Osteoblast (primary cell): Measurements from ENCODE around the gene HGS. TPM values are rescaled to one million over a fixed set of nuclear protein-coding genes. Genes with fewer than 3 reads are reported as not detected.
A peak's percentile ranks its signal among the peaks of the same experiment; 100 is the strongest.

Source experiments
- DNase-seq: peaks from one replicate; pipeline ENCODE4 v3.0.0; 2011; ENCODE audit warnings: low spot score, mixed read lengths; ENCODE audit not compliant: insufficient read length; ENCODE audit errors: missing footprints
- H2AFZ ChIP-seq: 2 replicates; pipeline ENCODE4 v1.6.0; 2011; ENCODE audit warnings: mild to moderate bottlenecking, low read length
- H3K27ac ChIP-seq: 2 replicates; pipeline ENCODE4 v1.5.1; 2011; ENCODE audit warnings: mild to moderate bottlenecking, low read depth, low read length, moderate library complexity
- H3K27me3 ChIP-seq: 2 replicates; pipeline ENCODE4 v1.6.0; 2012; ENCODE audit warnings: mild to moderate bottlenecking, control low read depth, inconsistent platforms, low read length, moderate library complexity; ENCODE audit not compliant: insufficient read depth
- H3K36me3 ChIP-seq: 2 replicates; pipeline ENCODE4 v1.5.1; 2011; ENCODE audit warnings: mild to moderate bottlenecking, low read length, control low read depth, moderate library complexity; ENCODE audit not compliant: insufficient read depth
- H3K4me1 ChIP-seq: 2 replicates; pipeline ENCODE4 v1.5.1; 2011; ENCODE audit warnings: mild to moderate bottlenecking, low read length, control low read depth, moderate library complexity; ENCODE audit not compliant: insufficient read depth
- H3K4me2 ChIP-seq: 2 replicates; pipeline ENCODE4 v1.6.0; 2011; ENCODE audit warnings: mild to moderate bottlenecking, low read length; ENCODE audit not compliant: insufficient read depth
- H3K4me3 ChIP-seq: fragments of 200-600 bp; sonication (generic); 3 replicates; pipeline ENCODE4 v1.5.1; 2012; ENCODE audit warnings: mild to moderate bottlenecking, low read length, inconsistent platforms; ENCODE audit not compliant: insufficient read depth
- H3K79me2 ChIP-seq: 2 replicates; pipeline ENCODE4 v1.6.0; 2012; ENCODE audit warnings: mild to moderate bottlenecking, low read length, control low read depth, inconsistent platforms; ENCODE audit not compliant: insufficient read depth
- H3K9me3 ChIP-seq: 2 replicates; pipeline ENCODE4 v1.5.1; 2011; ENCODE audit warnings: low read depth, low read length, control low read depth
- H4K20me1 ChIP-seq: 2 replicates; pipeline ENCODE4 v1.6.0; 2012; ENCODE audit warnings: mild to moderate bottlenecking, low read length, control low read depth; ENCODE audit not compliant: insufficient read depth
- CTCF ChIP-seq: IDR thresholded peaks from 2 replicates; pipeline ENCODE4 v1.5.1; 2011; ENCODE audit warnings: mild to moderate bottlenecking, low read depth, low read length, moderate library complexity; ENCODE audit errors: extremely low read depth
- total RNA-seq: library from RNA; depleted of rRNA; stranded (reverse); fragments of >200 nt; gene quantifications from 2 replicates; pipeline ENCODE4 v1.2.3, GENCODE V29; 2012

The HGS gene
- total RNA-seq, 1 donor: 110 TPM

GRCh38 chr17:81656835-81657234, 27.0 kb upstream of the HGS start:
- no peaks in the 10 kb centered on the region for H3K36me3 ChIP-seq
- no peak for TF ChIP-seq CTCF
- no peaks in the 10 kb centered on the region for H3K9me3 ChIP-seq
- H3K27me3 ChIP-seq: no peaks in the 10 kb centered on the region
- H2AFZ ChIP-seq: no peak overlapping the region
- no peak overlapping the region for H3K27ac ChIP-seq
- no peak overlapping the region for H3K4me2 ChIP-seq
- no peaks in the 10 kb centered on the region for H3K4me1 ChIP-seq
- no peak overlapping the region for H3K4me3 ChIP-seq
- peak; percentile 62 for DNase-seq
- H4K20me1 ChIP-seq: no peaks in the 10 kb centered on the region
- no peaks in the 10 kb centered on the region for H3K79me2 ChIP-seq

- no peaks in the 10 kb centered on the region for H3K79me2 ChIP-seq
- H3K27ac ChIP-seq: no peak overlapping the region
- H3K36me3 ChIP-seq: peaks cover 1% of the 10 kb centered on the region
- H3K27me3 ChIP-seq: no peaks in the 10 kb centered on the region
- H2AFZ ChIP-seq: no peak overlapping the region
- no peaks in the 10 kb centered on the region for H4K20me1 ChIP-seq
- no peak for TF ChIP-seq CTCF
- peak; percentile 66 for DNase-seq
- H3K4me1 ChIP-seq: no peaks in the 10 kb centered on the region
- H3K4me2 ChIP-seq: no peak overlapping the region
- H3K9me3 ChIP-seq: no peaks in the 10 kb centered on the region
- H3K4me3 ChIP-seq: no peak overlapping the region
Measured at GRCh38 chr17:81659038-81659437, 24.8 kb upstream of the HGS start.

DNA sequence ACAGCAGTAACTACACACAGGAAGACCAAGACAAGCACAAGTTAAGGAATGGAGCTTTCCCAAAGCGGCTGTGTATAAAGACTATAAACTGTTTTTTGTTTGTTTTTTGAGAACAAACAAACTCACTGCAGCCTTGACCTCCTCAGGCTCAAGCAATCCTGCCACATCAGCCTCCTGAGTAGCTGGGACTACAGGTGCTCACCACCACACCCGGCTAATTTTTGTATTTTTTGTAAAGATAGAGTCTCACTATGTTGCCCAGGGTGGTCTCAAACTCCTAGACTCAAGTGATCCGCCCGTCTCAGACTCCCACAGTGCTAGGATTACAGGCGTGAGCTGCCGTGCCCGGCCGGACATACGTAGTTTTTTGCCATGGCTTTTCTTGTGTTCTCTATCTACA, 23.4 kb upstream of the HGS start:
- DNase-seq: no peak
- H4K20me1 ChIP-seq: no peaks in the 10 kb centered on the region
- no peak for TF ChIP-seq CTCF

DNA sequence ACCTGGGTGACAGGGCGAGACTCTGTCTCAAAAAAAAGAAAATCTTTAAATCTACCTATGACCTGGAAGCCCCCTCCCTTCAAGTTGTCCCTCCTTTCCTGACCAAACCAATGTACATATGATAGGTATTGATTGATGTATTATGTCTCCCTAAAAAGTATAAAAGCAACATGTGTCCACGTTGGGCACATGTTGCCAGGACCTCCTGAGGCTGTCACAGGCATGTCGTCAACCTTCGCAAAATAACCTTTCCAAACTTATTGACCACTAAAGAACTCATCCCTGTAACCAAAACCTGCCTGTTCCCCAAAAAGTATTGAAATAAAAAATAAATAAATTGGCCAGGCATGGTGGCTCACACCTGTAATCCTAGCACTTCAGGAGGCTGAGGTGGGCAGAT, 21.8 kb upstream of the HGS start:
- Histone ChIP-seq H3K4me1 (peaks cover 8% of the 10 kb centered on the region), H3K36me3 (peaks cover 10% of the 10 kb centered on the region), H3K27me3 (no peaks in the 10 kb centered on the region), H3K4me2 (no peak overlapping the region), H3K27ac (no peak overlapping the region), H3K79me2 (peaks cover 18% of the 10 kb centered on the region), H3K9me3 (no peaks in the 10 kb centered on the region), H3K4me3 (no peak overlapping the region), H4K20me1 (no peaks in the 10 kb centered on the region), H2AFZ (no peak overlapping the region)
- no peak for TF ChIP-seq CTCF
- DNase-seq: no peak

More for the DNA sequence above, 23.4 kb upstream of the HGS start:
- Histone ChIP-seq H3K36me3 (peaks cover 10% of the 10 kb centered on the region), H3K27me3 (no peaks in the 10 kb centered on the region), H3K4me1 (peaks cover 2% of the 10 kb centered on the region), H3K4me2 (no peak overlapping the region), H2AFZ (no peak overlapping the region), H3K9me3 (no peaks in the 10 kb centered on the region), H3K27ac (no peak overlapping the region), H3K4me3 (no peak overlapping the region), H3K79me2 (peaks cover 5% of the 10 kb centered on the region)
